Hematopoietic multipotent progenitor cell (in vitro differentiated cells): Measurements from ENCODE around the gene CASQ2. TPM values are rescaled to one million over a fixed set of nuclear protein-coding genes. Genes with fewer than 3 reads are reported as not detected.
"Not testable (repeated sequence)": the region's sequence is repeated elsewhere in the genome, so short reads cannot be mapped to it uniquely, and the experiment has no call there.

Experiments
- DNase-seq, 3 donors: peaks; one replicate each; pipeline ENCODE4 v3.0.0-alpha.2; 2011 to 2015; ENCODE audit warnings: low read depth in 2 of 3, low spot score in 2 of 3
- total RNA-seq: library from RNA; depleted of rRNA; stranded (reverse); fragments of >200 nt; gene quantifications from one replicate; pipeline ENCODE4 v1.2.3, GENCODE V29; 2012

The CASQ2 gene
- total RNA-seq, 1 donor = not detected

- no peak for DNase-seq
These were observed 13.3 kb upstream of the CASQ2 start for GRCh38 chr1:115781851-115782250.

- no peak for DNase-seq
These were observed 12.8 kb upstream of the CASQ2 start for GRCh38 chr1:115781343-115781742.

GRCh38 chr1:115780655-115781054 is 12.1 kb upstream of the CASQ2 start:
- DNase-seq = not testable (repeated sequence)

- not testable (repeated sequence) for DNase-seq
These were observed 10.6 kb upstream of the CASQ2 start for GRCh38 chr1:115779075-115779474.

DNA sequence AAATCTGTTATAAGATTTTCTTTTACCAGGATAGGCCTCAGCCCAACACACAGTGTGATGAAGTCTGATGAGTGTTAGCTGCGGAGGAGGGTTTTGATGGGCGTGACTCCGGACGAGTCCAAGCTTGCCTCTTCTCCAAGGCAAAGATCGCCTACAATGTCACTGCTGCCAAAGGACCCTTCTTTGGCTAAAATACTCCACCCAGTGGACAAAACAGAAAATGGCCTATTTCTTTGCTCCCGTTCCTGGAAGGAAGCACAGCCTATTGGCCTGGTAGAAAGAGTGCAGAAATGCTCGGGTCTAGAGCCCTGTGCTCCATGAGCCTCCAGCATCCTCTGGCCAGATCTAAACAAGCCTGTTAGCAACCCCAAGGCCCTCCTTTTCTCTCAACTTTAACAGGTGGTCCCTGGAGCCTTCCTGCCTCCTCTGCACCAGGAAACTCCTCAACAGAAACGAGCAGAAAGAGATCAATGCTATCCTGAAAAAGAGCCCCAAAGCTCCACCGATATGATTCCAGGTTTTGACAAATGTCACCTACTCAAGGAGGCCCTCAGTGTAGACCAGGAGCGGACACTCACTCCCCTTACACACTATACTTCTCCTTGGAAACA is 3.4 kb upstream of the CASQ2 start:
- peak in 2 of 3 donors; percentile 59 to 78 for DNase-seq

- DNase-seq = no peak
These were observed 2.8 kb upstream of the CASQ2 start for GRCh38 chr1:115771094-115771846.

- DNase-seq = no peak
These were observed 1.1 kb downstream of the CASQ2 start for GRCh38 chr1:115767403-115767802.

DNA sequence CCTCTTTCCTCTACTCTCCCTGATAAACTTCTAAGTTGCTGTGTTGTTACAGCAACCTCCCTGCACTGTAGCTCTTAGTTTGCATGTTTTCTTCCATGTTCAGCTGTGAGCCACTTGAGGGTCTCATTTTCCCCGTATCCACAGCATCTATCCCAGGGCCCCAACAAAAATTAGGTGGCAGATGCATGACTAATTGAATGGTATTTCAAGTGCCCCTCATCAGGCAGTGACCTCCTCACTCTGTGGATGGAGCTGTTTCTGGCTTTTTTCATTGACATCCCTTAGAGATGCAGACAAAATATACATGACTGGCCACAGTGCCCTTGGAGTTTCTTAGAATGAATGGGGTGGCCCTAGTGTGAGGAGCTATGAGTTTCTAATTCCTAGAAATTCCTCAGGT is 3.4 kb downstream of the CASQ2 start:
- no peak for DNase-seq

- peak in 1 of 3 donors; percentile 5 for DNase-seq
These were observed 4.0 kb downstream of the CASQ2 start for GRCh38 chr1:115764541-115764940.

DNA sequence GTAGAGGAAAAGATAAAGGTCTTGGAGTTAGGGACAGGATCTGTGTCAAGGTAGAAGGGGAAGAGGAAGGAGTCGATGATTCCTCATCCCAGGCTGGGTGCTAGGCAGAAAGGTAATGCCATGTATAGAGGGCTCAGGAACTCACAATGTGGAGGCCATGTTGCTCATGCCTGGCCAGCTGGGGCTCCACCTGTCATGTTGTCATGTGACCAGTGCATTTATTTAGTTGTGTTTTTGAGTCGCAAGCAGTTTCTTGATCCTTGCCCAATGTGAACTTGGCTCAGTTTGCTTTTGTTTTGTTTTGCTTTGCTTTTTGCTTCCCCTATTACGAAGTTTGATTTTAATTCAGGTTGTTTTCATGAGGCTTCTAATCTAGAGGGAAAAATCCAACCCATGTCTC is 5.7 kb downstream of the CASQ2 start:
- DNase-seq = no peak

DNA sequence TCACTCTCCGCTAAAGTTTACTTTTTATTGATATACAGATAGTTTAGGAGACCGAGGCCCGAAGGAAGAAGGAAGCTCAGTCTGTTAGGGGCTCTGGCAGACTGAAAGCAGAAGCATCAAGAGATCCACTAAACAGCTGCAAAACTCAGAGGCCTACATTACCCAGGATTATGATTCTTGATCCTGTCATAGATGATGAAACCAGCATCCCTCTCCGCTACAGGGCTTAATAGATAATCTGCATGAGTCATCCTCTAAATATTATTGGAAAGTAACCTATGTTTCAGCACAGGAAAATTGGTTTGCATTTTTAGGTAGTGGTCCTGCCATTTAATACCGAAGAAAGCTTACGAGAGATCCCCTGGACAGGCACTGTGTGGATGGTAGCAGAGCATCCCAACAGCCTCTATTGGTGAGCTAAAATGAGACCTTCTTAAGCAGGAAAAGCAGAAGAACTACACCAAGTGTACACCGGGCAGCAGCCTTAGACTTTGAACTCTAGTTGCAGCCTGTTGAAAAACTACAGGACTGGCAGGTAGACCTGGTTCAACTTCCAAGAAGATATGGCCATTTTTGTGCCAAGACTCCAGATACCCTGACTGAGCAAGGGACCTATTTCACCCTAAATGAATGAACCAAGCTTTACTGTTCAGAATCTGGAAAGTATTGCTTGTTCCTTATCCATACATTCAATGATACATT is 6.8 kb downstream of the CASQ2 start:
- no peak for DNase-seq

- no peak for DNase-seq
These were observed 10.7 kb downstream of the CASQ2 start for GRCh38 chr1:115757856-115758255.

DNA sequence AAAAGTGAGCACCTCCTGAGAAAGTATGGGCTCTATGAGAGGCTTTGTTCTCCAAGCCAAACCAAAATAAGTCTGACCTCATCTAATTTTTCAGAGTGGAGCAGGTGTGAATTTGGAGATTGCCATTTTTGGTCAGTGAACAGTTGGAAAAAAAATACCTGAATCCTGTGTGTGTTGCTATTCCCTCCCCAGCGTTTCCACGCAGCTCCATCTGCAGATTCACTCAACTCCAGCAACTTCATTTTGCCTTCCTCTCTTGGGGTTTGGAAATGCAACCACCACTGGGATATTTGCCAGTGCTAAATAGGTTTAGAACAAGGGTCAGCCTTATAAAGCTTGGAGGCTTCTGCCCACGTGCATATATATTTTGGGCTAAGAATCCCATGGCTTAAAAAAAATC is 11.2 kb downstream of the CASQ2 start:
- no peak for DNase-seq

GRCh38 chr1:115755456-115756370 is 12.8 kb downstream of the CASQ2 start:
- no peak for DNase-seq

GRCh38 chr1:115753830-115754229 is 14.7 kb downstream of the CASQ2 start:
- DNase-seq = no peak

DNA sequence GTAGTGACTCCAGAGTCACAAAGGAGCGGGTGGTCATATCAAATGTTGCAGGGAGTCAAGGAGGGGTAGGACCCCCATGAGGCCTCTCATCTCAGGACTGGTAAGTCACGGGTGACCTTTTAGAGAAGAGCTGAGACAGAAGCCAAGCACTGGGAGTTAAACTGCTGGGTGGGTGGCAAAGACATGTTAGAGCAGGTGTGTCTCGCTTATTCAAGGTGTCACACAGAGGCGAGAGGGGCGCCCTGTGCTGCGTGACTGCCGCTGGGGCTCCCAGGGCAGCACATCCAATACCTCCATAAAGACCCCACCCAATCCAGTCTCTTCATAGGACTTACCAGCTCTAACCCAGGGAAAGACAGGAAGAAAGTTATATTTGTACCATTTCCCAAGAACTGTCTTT is 15.2 kb downstream of the CASQ2 start:
- no peak for DNase-seq

GRCh38 chr1:115748401-115749150 is 19.9 kb downstream of the CASQ2 start:
- DNase-seq = no peak

DNA sequence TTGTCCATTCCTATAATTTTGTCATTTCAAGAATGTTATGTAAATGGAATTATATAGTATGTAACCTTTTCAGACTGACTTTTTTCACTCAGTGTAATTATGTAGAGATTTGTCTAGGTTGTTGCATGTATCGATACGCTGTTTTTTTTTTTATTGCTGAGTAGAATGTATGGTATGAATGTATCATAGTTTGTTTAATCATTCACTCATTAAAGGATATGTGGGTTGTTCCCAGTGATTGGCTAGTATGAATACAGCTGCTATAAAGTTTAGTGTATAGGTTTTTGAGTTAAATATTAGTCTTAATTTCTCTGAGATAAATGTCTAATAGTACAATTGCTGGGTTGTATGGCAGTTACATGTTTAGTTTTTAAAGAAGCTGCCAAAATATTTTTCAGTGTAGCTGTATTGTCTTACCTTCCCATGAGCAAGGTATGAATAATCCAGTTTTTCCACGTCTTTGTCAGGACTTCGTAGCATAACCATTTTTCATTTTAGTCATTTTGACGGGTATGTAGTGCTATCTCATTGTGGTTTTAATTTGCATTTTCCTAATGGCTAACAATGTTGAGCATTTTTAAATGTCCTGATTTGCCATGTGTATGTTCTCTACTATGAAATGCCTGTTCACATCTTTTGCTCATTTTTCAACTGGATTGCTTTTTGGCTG is 22.4 kb downstream of the CASQ2 start:
- no peak for DNase-seq

DNA sequence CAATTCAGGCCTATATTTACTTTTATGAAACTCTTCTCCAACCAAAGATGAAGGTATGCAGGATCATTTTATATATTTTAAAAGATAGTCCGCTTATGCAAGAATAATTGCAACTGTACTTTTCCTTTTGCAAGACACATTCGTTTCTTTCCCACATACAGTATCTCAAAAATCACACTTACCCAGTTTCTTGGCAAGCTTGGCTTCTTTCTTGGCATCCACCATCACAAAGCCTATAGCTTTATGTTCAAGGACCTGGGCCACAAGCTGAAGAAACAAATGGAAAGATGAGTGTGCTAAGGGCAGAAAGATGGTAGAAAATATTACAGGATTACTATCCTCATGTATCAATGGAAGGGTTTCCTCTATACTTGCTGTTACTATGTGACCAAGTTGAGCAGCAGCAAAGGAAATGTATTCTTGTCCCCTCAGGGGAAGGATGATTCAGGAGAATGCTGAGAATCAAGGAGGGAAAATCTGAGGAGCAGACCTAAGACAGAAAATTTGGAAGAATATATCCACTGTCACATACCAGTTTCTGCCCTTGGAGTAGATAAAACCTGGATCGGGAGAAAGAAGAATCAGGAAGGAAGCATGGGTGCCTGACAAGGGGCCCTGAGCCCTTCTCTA is 23.8 kb downstream of the CASQ2 start:
- DNase-seq = no peak
